ENCODE measurements around the gene COLEC11.
"Not testable (repeated sequence)": the region's sequence is repeated elsewhere in the genome, so short reads cannot be mapped to it uniquely, and the experiment has no call there.

Gene COLEC11

DNA sequence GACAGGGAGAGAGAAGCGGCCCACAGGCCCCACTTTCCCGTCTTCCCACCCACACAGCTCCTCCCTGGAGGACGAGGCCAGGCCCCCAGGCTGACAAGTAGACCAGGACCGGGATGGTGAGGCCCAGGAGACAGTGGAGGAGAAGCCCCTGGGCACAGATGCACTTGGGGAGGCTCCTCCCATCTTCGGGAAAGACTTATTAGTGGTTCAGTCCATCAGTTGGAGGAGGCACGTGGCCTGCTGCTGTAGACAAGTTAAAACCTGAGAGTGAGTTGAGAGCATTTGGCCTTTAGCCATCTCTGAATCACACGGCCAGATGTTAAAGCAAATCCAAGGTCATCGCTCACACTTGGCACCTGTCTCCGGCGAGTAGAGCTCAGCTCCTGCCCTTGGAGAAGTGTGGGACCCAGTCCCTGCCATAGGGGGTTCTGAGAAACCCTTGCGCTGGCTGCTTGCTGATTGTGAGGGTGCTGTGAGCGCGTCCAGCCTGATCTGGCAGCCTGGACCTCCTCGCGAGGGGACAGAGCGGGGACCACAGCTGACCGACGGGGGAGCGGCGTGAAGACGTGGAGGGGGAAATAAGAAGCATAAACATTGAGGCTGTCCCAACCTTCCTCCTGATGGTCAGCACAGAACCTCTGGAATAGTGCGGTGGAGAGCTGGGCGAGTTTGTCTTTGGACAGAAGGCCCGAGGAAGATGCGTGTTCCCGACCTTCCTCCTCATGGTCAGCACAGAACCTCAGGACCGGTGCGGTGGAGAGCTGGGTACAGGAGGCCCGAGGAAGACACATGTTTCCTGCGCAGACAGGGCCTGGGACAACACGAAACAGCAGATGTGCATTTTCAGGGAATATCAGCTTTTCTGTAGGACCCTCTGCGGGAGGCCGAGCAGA is 38.4 kb downstream of the COLEC11 start:
- DNase-seq (ENCODE audit: low read depth), result peak; percentile 34
- TF ChIP-seq, protein P1, sequence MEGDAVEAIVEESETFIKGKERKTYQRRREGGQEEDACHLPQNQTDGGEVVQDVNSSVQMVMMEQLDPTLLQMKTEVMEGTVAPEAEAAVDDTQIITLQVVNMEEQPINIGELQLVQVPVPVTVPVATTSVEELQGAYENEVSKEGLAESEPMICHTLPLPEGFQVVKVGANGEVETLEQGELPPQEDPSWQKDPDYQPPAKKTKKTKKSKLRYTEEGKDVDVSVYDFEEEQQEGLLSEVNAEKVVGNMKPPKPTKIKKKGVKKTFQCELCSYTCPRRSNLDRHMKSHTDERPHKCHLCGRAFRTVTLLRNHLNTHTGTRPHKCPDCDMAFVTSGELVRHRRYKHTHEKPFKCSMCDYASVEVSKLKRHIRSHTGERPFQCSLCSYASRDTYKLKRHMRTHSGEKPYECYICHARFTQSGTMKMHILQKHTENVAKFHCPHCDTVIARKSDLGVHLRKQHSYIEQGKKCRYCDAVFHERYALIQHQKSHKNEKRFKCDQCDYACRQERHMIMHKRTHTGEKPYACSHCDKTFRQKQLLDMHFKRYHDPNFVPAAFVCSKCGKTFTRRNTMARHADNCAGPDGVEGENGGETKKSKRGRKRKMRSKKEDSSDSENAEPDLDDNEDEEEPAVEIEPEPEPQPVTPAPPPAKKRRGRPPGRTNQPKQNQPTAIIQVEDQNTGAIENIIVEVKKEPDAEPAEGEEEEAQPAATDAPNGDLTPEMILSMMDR (IDR thresholded peaks at IDR 0.05; ENCODE audit: low read length, missing control alignments), result no peak
- no peak overlapping the region for H3K4me3 ChIP-seq (replicated peaks; ENCODE audit: low read depth, low read length)

DNA sequence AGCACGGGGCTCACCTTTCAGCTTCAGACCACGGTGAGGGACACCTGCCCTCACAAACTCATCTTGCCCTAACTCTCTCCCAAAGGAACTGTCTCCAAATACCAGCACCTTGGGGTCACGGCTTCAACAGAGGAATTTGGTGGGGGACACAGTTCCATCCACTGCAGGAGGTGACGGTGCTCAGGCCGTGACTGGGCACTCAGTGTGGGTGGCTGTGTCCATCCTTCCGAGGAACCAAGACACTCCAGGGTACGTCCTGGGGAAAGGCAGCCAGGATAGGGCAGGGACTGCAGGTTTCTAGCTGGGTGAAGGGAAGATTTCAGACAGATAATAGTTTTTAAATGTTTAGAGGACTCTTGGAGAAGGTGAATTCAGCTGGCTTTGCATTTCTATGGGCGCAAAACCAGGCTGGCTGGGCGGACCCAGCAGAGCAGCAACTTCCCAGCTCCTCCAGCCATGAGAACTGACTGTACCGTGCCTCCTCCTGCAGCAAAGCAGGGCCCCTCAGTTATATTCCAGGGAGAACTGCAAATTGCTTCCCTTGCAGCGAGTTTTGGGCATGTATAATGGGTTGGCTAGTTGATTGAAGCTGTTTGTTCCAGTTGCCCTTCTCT is 39.2 kb downstream of the COLEC11 start:
- DNase-seq (ENCODE audit: low read depth), result no peak
- no peak overlapping the region for H3K4me3 ChIP-seq (replicated peaks; ENCODE audit: low read depth, low read length)
- TF ChIP-seq, protein P1 (IDR thresholded peaks at IDR 0.05; ENCODE audit: low read length, missing control alignments), result no peak

DNA sequence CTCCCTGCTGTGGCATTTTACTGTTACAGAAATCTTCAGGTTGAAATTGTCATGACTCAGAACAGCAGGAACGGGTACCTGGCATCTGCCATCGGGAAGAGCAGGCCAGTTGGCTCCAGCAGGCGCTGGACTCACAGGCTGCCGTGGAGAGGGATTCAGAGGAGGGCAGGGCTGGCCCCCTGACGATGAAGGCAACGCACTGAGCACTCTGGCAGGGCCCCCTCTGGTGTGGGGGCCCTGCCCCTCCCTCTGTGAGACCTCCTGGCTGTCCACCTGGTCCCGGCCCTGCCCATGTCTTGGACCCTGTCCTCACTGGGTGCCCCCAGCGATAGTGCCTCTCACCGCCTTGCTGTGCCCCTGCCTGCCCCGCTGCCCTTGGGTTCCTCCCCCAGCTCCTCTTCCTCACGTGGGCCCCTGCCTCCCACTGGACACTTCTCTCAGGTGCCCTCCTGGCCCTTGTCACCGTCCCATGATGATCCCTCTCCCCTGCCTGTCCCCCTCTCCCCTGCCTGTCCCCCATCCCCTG is 39.7 kb downstream of the COLEC11 start:
- no peak overlapping the region for H3K4me3 ChIP-seq (replicated peaks; ENCODE audit: low read depth, low read length)
- no peak for DNase-seq (ENCODE audit: low read depth)
- TF ChIP-seq, protein P1 (IDR thresholded peaks at IDR 0.05; ENCODE audit: low read length, missing control alignments), result no peak

DNA sequence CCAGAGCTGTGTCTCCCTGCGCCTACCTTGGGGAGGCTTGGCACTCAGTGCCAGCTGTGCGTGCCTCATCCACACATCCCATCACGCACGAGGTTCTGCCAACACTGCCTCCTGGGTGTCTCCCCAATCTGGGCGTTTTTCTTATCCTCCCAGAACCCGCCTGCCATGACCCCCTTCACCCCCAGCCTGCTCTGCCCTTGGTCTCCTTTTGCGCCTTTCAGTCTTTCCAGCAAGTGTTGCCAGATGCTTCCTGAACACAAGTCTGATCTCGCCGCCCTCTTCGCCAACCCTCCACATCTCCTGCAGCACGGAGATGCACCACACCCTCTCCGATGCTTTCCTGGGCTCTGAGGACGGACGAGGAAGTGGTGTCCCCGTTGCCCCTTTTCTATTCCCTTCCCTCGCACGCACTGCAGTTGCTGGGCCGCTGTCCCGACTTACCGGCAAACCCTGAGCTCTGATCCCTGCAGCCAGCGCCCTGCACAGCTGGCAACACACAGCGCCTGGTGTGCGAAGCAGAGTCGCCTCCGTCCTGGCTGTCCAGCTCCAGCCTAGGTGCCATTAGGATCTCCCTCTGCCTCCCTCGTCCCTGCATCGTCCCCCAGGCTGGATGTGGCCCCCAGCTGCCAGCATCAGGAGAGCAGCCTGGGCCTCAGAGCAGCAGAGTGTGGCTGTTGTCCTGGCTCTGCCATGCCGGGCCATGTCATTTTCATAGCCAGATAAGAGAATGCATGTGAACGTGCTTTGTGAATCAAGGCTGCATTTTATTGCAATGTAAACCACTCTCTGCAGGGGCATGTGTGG is 40.5 kb downstream of the COLEC11 start:
- H3K4me3 ChIP-seq (replicated peaks; ENCODE audit: low read depth, low read length), result no peak overlapping the region
- TF ChIP-seq, protein P1 (IDR thresholded peaks at IDR 0.05; ENCODE audit: low read length, missing control alignments), result no peak
- DNase-seq (ENCODE audit: low read depth), result no peak

DNA sequence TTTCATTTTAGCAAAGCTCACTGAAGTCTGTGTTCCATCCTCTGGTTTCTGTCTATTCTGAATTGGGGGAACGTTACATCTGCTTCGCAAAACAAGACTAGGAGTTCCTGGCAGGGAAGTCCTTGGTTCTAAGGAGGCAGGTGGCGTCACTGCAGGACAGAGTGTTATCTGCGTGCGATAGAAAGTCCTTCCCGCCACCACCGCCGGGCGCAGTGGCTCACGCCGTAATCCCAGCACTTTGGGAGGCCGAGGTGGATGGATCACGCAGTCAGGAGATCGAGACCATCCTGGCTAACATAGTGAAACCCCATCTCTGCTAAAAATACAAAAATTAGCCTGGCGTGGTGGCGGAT is 41.0 kb downstream of the COLEC11 start:
- H3K4me3 ChIP-seq (replicated peaks; ENCODE audit: low read depth, low read length); DNase-seq (ENCODE audit: low read depth): not testable (repeated sequence)

DNA sequence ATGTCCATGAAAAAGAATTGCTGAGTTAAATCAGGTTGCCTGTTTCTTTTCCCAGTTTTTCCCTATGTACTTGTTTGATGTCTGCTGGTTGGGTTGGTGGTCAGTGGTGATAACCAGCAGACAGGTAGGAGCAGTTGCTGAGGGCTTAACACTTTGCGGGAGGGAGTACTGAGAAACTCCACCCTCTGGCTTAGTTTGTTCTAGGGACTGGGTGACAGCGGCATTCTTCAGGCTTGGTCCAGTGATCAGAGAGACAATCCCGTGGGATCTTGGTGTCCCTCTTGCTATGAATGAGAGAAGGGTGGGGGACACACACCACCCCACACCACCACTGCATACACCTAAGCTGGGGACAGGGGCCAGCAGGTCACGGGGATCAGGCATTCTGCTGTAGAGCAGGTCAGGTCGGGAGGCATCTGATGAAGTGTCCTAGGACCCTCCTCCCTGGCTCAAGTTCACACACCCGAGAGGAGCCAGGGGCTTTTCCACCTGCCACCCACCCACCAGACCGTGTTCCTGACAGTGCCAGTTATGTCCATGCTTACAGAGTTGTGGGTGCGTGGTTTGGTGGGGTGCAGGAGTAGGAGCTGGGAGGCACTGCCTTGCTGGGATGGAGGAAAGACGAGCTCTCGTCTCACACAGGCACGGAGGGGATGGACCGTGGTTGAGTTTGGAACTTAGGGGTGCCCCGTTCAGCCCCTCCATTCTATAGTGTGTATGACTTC is 41.8 kb downstream of the COLEC11 start:
- no peak for DNase-seq (ENCODE audit: low read depth)
- TF ChIP-seq, protein P1 (IDR thresholded peaks at IDR 0.05; ENCODE audit: low read length, missing control alignments), result no peak
- no peak overlapping the region for H3K4me3 ChIP-seq (replicated peaks; ENCODE audit: low read depth, low read length)
